Suprapubic skin (tissue), 3 donors: ENCODE data around the gene ARHGEF7.

Source experiments
- CTCF ChIP-seq, 2 donors: fragments of 200-600 bp in 1 of 2; fragments of 450-650 bp in 1 of 2; sonication (generic) in 1 of 2; IDR thresholded peaks; one replicate each; pipeline ENCODE4 v1.5.1; 2016 to 2019; ENCODE audit warnings: antibody characterized with exemption in 2 of 2, mild to moderate bottlenecking in 1 of 2, moderate library complexity in 1 of 2
- POLR2A ChIP-seq, 2 donors: fragments of 450-650 bp; IDR thresholded peaks; one replicate each; pipeline ENCODE4 v1.6.1; 2017; ENCODE audit warnings: antibody characterized with exemption in 2 of 2, mild to moderate bottlenecking in 2 of 2, moderate library complexity in 2 of 2

- no peak for TF ChIP-seq CTCF (IDR thresholded peaks at IDR 0.05)
- TF ChIP-seq POLR2A (IDR thresholded peaks at IDR 0.05): no peak
Measured at GRCh38 chr13:111241862-111242261, 126.8 kb downstream of the ARHGEF7 start.
